Measurements from ENCODE around the gene HELZ. TPM values are rescaled to one million over a fixed set of nuclear protein-coding genes. Genes with fewer than 3 reads are reported as not detected.
"Not testable (repeated sequence)": the region's sequence is repeated elsewhere in the genome, so short reads cannot be mapped to it uniquely, and the experiment has no call there.

HELZ gene
- total and polyA plus RNA-seq, 10 donors: 2.5 to 154 (median 88.7) TPM

GRCh38 chr17:67041941-67042899 lies 202.8 kb downstream of the HELZ start:
- H3K36me3 ChIP-seq: no peaks in the 10 kb centered on the region
- peaks cover 0 to 7% (median 3%) of the 10 kb centered on the region in 8 donors for H3K9me3 ChIP-seq
- H3K27ac ChIP-seq: no peak overlapping the region
- intact Hi-C loops (cut with DNase I; ENCODE audit: low total_unique reads): no loop called here
- no peaks in the 10 kb centered on the region for H3K27me3 ChIP-seq (replicated peaks in 1 of 7)
- H3K4me1 ChIP-seq: no peaks in the 10 kb centered on the region
- 54 to 69% (median 64%) methylated on average over 8 to 11 of the region's 11 CpGs for WGBS, 5 donors
- no peak overlapping the region for H3K4me3 ChIP-seq
- TF ChIP-seq CTCF (IDR thresholded peaks at IDR 0.05 in 8 of 11, conservative IDR thresholded peaks at IDR 0.05 in 3 of 11) (no peak), POLR2A (IDR thresholded peaks at IDR 0.05) (no peak), POLR2AphosphoS5 (IDR thresholded peaks at IDR 0.05) (no peak)
- DNase-seq: no peak

- H3K36me3 ChIP-seq: no peaks in the 10 kb centered on the region
- 79 to 93% (median 85%) methylated on average over 7 of the region's 7 CpGs for WGBS, 5 donors
- intact Hi-C loops (cut with DNase I; ENCODE audit: low total_unique reads): no loop called here
- H3K27me3 ChIP-seq (replicated peaks in 1 of 7): no peaks in the 10 kb centered on the region
- no peaks in the 10 kb centered on the region for H3K4me1 ChIP-seq
- H3K9me3 ChIP-seq: peaks cover 0 to under 1% (median 0%) of the 10 kb centered on the region in 8 donors
- no peak for TF ChIP-seq CTCF (IDR thresholded peaks at IDR 0.05 in 8 of 11, conservative IDR thresholded peaks at IDR 0.05 in 3 of 11)
- TF ChIP-seq POLR2AphosphoS5 (IDR thresholded peaks at IDR 0.05): no peak
- TF ChIP-seq POLR2A (IDR thresholded peaks at IDR 0.05): no peak
- no peak for DNase-seq
- H3K4me3 ChIP-seq: no peak overlapping the region
- no peak overlapping the region for H3K27ac ChIP-seq
Observed at GRCh38 chr17:67041531-67041930, 203.5 kb downstream of the HELZ start.

GRCh38 chr17:67041119-67041518 lies 203.9 kb downstream of the HELZ start:
- H3K27ac ChIP-seq; intact Hi-C loops (cut with DNase I; ENCODE audit: low total_unique reads); H3K4me1 ChIP-seq; H3K9me3 ChIP-seq; H3K27me3 ChIP-seq (replicated peaks in 1 of 7); DNase-seq; H3K36me3 ChIP-seq; H3K4me3 ChIP-seq: not testable (repeated sequence)
- 91 to 96% (median 94%) methylated on average over 5 of the region's 5 CpGs for whole genome bisulfite sequencing, 5 donors

- no peaks in the 10 kb centered on the region for H3K36me3 ChIP-seq
- intact Hi-C loops (cut with DNase I; ENCODE audit: low total_unique reads): no loop called here
- H3K27ac ChIP-seq: no peak overlapping the region
- H3K4me1 ChIP-seq: no peaks in the 10 kb centered on the region
- WGBS, 5 donors: 82 to 88% (median 86%) methylated on average over 6 of the region's 6 CpGs
- no peak for TF ChIP-seq CTCF (IDR thresholded peaks at IDR 0.05 in 8 of 11, conservative IDR thresholded peaks at IDR 0.05 in 3 of 11)
- no peak for TF ChIP-seq POLR2AphosphoS5 (IDR thresholded peaks at IDR 0.05)
- TF ChIP-seq POLR2A (IDR thresholded peaks at IDR 0.05): no peak
- no peak overlapping the region for H3K4me3 ChIP-seq
- DNase-seq: no peak
- H3K27me3 ChIP-seq (replicated peaks in 1 of 7): no peaks in the 10 kb centered on the region
- no peaks in the 10 kb centered on the region for H3K9me3 ChIP-seq
Observed at GRCh38 chr17:67040652-67041051, 204.3 kb downstream of the HELZ start.
